HL-60 (cell line): Measurements from ENCODE around the gene CNTN5.
"Not testable (repeated sequence)": the region's sequence is repeated elsewhere in the genome, so short reads cannot be mapped to it uniquely, and the experiment has no call there.

Experiments
- DNase-seq, 2 experiments: peaks; one replicate each; pipeline ENCODE4 v3.0.0-alpha.2; 2010 to 2020; ENCODE audit warnings: low read depth in 1 of 2, low spot score in 1 of 2
- H3K27ac ChIP-seq: fragments of 250-450 bp; sonication (Bioruptor Pico); replicated peaks from 2 replicates; pipeline ENCODE4 v1.5.1; 2020; ENCODE audit warnings: mild to moderate bottlenecking, moderate library complexity
- H3K27me3 ChIP-seq: fragments of 250-450 bp; sonication (Bioruptor Pico); 2 replicates; pipeline ENCODE4 v1.5.1; 2021; ENCODE audit warnings: mild to moderate bottlenecking, moderate library complexity; ENCODE audit not compliant: insufficient read depth, poor library complexity, severe bottlenecking
- H3K4me3 ChIP-seq: replicated peaks from 2 replicates; pipeline ENCODE4 v1.5.1; 2011; ENCODE audit warnings: mild to moderate bottlenecking, control low read depth, low read length; ENCODE audit not compliant: insufficient read depth
- CTCF ChIP-seq: IDR thresholded peaks from one replicate; pipeline ENCODE4 v1.5.1; 2011; ENCODE audit warnings: low read length, control low read depth, inconsistent platforms; ENCODE audit not compliant: insufficient read depth
- GABPA ChIP-seq: IDR thresholded peaks from 2 replicates; pipeline ENCODE4 v1.6.1; 2012; ENCODE audit warnings: low read depth
- POLR2AphosphoS5 ChIP-seq: IDR thresholded peaks from 2 replicates; pipeline ENCODE4 v1.6.1; 2012; ENCODE audit warnings: low read depth
- REST ChIP-seq: IDR thresholded peaks from 2 replicates; pipeline ENCODE4 v1.6.1; 2012; ENCODE audit warnings: low read depth; ENCODE audit not compliant: insufficient replicate concordance
- SPI1 ChIP-seq: IDR thresholded peaks from 2 replicates; pipeline ENCODE4 v1.6.1; 2012; ENCODE audit warnings: low read depth, mild to moderate bottlenecking, borderline replicate concordance

The CNTN5 gene

GRCh38 chr11:99275521-99275920, 254.8 kb downstream of the CNTN5 start:
- DNase-seq, result no peak
- TF ChIP-seq GABPA (no peak), SPI1 (no peak), POLR2AphosphoS5 (no peak)
- no peak overlapping the region for H3K4me3 ChIP-seq

GRCh38 chr11:99277281-99277680, 256.5 kb downstream of the CNTN5 start:
- DNase-seq, result no peak
- Histone ChIP-seq H3K27me3 (no peaks in the 10 kb centered on the region), H3K27ac (no peak overlapping the region), H3K4me3 (no peak overlapping the region)
- TF ChIP-seq CTCF (no peak), SPI1 (no peak), REST (no peak)

More at GRCh38 chr11:99275521-99275920, 254.8 kb downstream of the CNTN5 start:
- Histone ChIP-seq H3K27ac (no peak overlapping the region), H3K27me3 (no peaks in the 10 kb centered on the region)

- H3K27me3 ChIP-seq, result no peaks in the 10 kb centered on the region
- no peak for DNase-seq
- TF ChIP-seq GABPA (no peak), CTCF (no peak)
These were observed 258.5 kb downstream of the CNTN5 start for GRCh38 chr11:99279266-99279665.

GRCh38 chr11:99281331-99281730, 260.6 kb downstream of the CNTN5 start:
- no peak for DNase-seq
- no peak for TF ChIP-seq POLR2AphosphoS5
- TF ChIP-seq GABPA, result no peak
- no peak for TF ChIP-seq REST
- TF ChIP-seq CTCF, result no peak
- no peak for TF ChIP-seq SPI1
- H3K27ac ChIP-seq, result no peak overlapping the region
- H3K27me3 ChIP-seq, result no peaks in the 10 kb centered on the region
- no peak overlapping the region for H3K4me3 ChIP-seq

More at GRCh38 chr11:99279266-99279665, 258.5 kb downstream of the CNTN5 start:
- Histone ChIP-seq H3K4me3 (no peak overlapping the region), H3K27ac (no peak overlapping the region)

GRCh38 chr11:99297925-99298324, 277.2 kb downstream of the CNTN5 start:
- H3K4me3 ChIP-seq, H3K27me3 ChIP-seq, H3K27ac ChIP-seq, DNase-seq: not testable (repeated sequence)
